GM12878 (cell line): ENCODE results near the gene ACAT2. TPM values are rescaled to one million over a fixed set of nuclear protein-coding genes. Genes with fewer than 3 reads are reported as not detected.

Source experiments
- ATAC-seq: fragments of 200-7000 bp; cut with Tn5 transposase; 3 replicates; pipeline ENCODE4 v1.9.1; 2020; ENCODE audit warnings: mild to moderate bottlenecking, moderate library complexity
- BruUV-seq: library from RNA; stranded (reverse); fragments of 400-500 nt; replicated peaks from 2 replicates; lab custom pipeline; 2021; lab: Mats Ljungman, UMichigan
- CTCF ChIA-PET: fragments of 300-600 bp; sonication (Branson Sonifier 250); formaldehyde crosslinking; extraction: SDS; loops from one replicate; lab custom pipeline; 2021; ENCODE audit warnings: inconsistent platforms; lab: Yijun Ruan, JAX
- POLR2A ChIA-PET: fragments of 350-600 bp; formaldehyde crosslinking; extraction: SDS; loops from one replicate; lab custom pipeline; 2021; ENCODE audit warnings: inconsistent platforms; lab: Charles Lee
- RAD21 ChIA-PET: fragments of 300-600 bp; sonication (Branson Sonifier 250); formaldehyde crosslinking; loops from one replicate; lab custom pipeline; 2023; ENCODE audit warnings: antibody characterized with exemption; ENCODE audit not compliant: unreplicated experiment; lab: Charles Lee
- SMC1A ChIA-PET: fragments of 300-600 bp; sonication (Branson Sonifier 250); formaldehyde crosslinking; loops from one replicate; lab custom pipeline; 2023; ENCODE audit not compliant: unreplicated experiment, uncharacterized antibody; lab: Charles Lee
- DNase-seq: peaks from one replicate; pipeline ENCODE4 v3.0.0-alpha.2; 2011; ENCODE audit warnings: low read depth, low spot score
- FAIRE-seq: peaks from 3 replicates; lab custom pipeline; 2011; peaks lifted over from hg19 to GRCh38; lab: Jason Lieb, UNC
- H2AFZ ChIP-seq: 2 replicates; pipeline ENCODE4 v1.6.0; 2011; ENCODE audit warnings: low read depth, low read length, control low read depth; ENCODE audit not compliant: control insufficient read depth
- H3K27ac ChIP-seq: 2 replicates; pipeline ENCODE4 v1.5.1; 2011; ENCODE audit warnings: control low read depth; ENCODE audit not compliant: control insufficient read depth, insufficient read depth
- H3K27me3 ChIP-seq, 2 experiments: replicated peaks in 1 of 2; 2 replicates each; pipeline versions ENCODE4 v1.6.0 to v1.6.1; 2011; ENCODE audit warnings: low read length in 1 of 2; ENCODE audit not compliant: control insufficient read depth in 2 of 2, insufficient read depth in 2 of 2
- H3K36me3 ChIP-seq, 2 experiments: 2 replicates each; pipeline ENCODE4 v1.5.1; 2011; ENCODE audit warnings: low read length in 1 of 2; ENCODE audit not compliant: control insufficient read depth in 2 of 2, insufficient read depth in 2 of 2
- H3K4me1 ChIP-seq: 2 replicates; pipeline ENCODE4 v1.6.1; 2011; ENCODE audit warnings: mild to moderate bottlenecking, low read length, moderate library complexity, mixed read lengths; ENCODE audit not compliant: control insufficient read depth, insufficient read depth
- H3K4me2 ChIP-seq: 2 replicates; pipeline ENCODE4 v1.6.0; 2011; ENCODE audit warnings: control low read depth; ENCODE audit not compliant: control insufficient read depth, insufficient read depth
- H3K4me3 ChIP-seq: fragments of 200-600 bp; sonication (generic); 2 replicates; pipeline ENCODE4 v1.5.1; 2016
- H3K79me2 ChIP-seq: 2 replicates; pipeline ENCODE4 v1.6.0; 2011; ENCODE audit warnings: low read length; ENCODE audit not compliant: control insufficient read depth, insufficient read depth
- H3K9ac ChIP-seq: 2 replicates; pipeline ENCODE4 v1.8.0; 2011; ENCODE audit warnings: low read length, control low read depth, mixed read lengths; ENCODE audit not compliant: control insufficient read depth, insufficient read depth
- H3K9me3 ChIP-seq: replicated peaks from 3 replicates; pipeline ENCODE4 v1.5.1; 2011; ENCODE audit warnings: mild to moderate bottlenecking, low read length; ENCODE audit not compliant: control insufficient read depth, insufficient read depth
- H4K20me1 ChIP-seq: 2 replicates; pipeline ENCODE4 v1.6.0; 2011; ENCODE audit not compliant: control insufficient read depth, insufficient read depth
- BACH1 ChIP-seq: fragments of 450-650 bp; IDR thresholded peaks from 2 replicates; pipeline ENCODE4 v1.6.1; 2017; ENCODE audit warnings: mild to moderate bottlenecking, borderline replicate concordance
- CHD2 ChIP-seq: IDR thresholded peaks from 2 replicates; pipeline ENCODE4 v1.6.1; 2011; ENCODE audit warnings: low read depth, low read length, improper control_type of control experiment, borderline replicate concordance
- E4F1 ChIP-seq: fragments of 450-650 bp; IDR thresholded peaks from 2 replicates; pipeline ENCODE4 v1.6.1; 2018; ENCODE audit warnings: borderline replicate concordance, mild to moderate bottlenecking; ENCODE audit not compliant: partially characterized antibody
- GABPA ChIP-seq: IDR thresholded peaks from 2 replicates; pipeline ENCODE4 v1.6.1; 2014; ENCODE audit warnings: antibody characterized with exemption, low read depth, mild to moderate bottlenecking, inconsistent platforms
- HDAC6 ChIP-seq: fragments of 200-600 bp; sonication (generic); IDR thresholded peaks from one replicate; pipeline ENCODE4 v1.8.0; 2017; ENCODE audit warnings: antibody characterized with exemption; ENCODE audit not compliant: unreplicated experiment
- LARP7 ChIP-seq: fragments of 450-650 bp; IDR thresholded peaks from 2 replicates; pipeline ENCODE4 v1.6.1; 2017; ENCODE audit warnings: mild to moderate bottlenecking
- MEF2B ChIP-seq: fragments of 450-650 bp; IDR thresholded peaks from 2 replicates; pipeline ENCODE4 v1.6.1; 2018; ENCODE audit warnings: mild to moderate bottlenecking, moderate library complexity; ENCODE audit not compliant: partially characterized antibody, poor library complexity, severe bottlenecking
- NFYA ChIP-seq: IDR thresholded peaks from 2 replicates; pipeline ENCODE4 v1.6.1; 2011; ENCODE audit warnings: low read depth, mild to moderate bottlenecking, low read length, improper control_type of control experiment, borderline replicate concordance
- NR2F1 ChIP-seq: fragments of 450-650 bp; conservative IDR thresholded peaks from 2 replicates; pipeline ENCODE4 v1.6.1; 2017; ENCODE audit warnings: mild to moderate bottlenecking
- SMARCA5 ChIP-seq: fragments of 450-650 bp; IDR thresholded peaks from 2 replicates; pipeline ENCODE4 v1.6.1; 2017; ENCODE audit warnings: mild to moderate bottlenecking
- SRF ChIP-seq, 2 experiments: IDR thresholded peaks; 2 replicates each; pipeline ENCODE4 v1.6.1; 2011; ENCODE audit warnings: low read depth in 2 of 2, low read length in 2 of 2, mild to moderate bottlenecking in 1 of 2, moderate library complexity in 1 of 2
- WRNIP1 ChIP-seq: IDR thresholded peaks from 2 replicates; pipeline ENCODE4 v1.6.1; 2011; ENCODE audit warnings: low read depth, low read length, improper control_type of control experiment, borderline replicate concordance
- ZBED1 ChIP-seq: IDR thresholded peaks from 2 replicates; pipeline ENCODE4 v1.6.1; 2016; ENCODE audit warnings: borderline replicate concordance
- ZNF592 ChIP-seq: fragments of 450-650 bp; IDR thresholded peaks from 2 replicates; pipeline ENCODE4 v1.6.1; 2017; ENCODE audit warnings: mild to moderate bottlenecking, moderate library complexity
- WGBS: methylation state at CpG from one replicate; pipeline ENCODE4 v1.1.6; 2016; ENCODE audit warnings: low lambda C conversion rate; ENCODE audit not compliant: insufficient replicate concordance, insufficient coverage; ENCODE audit errors: missing lambda C conversion rate; 5-methylcytosine and 5-hydroxymethylcytosine counted together
- in situ Hi-C: fragments of 300-500 bp; cut with MboI; formaldehyde crosslinking; loops from 9 replicates; pipeline ENCODE4 v1.14.3; 2018; ENCODE audit warnings: mixed read lengths
- intact Hi-C: fragments of 100-400 bp; cut with micrococcal nuclease; formaldehyde crosslinking; loops from one replicate; pipeline ENCODE4 v1.14.2; 2022; ENCODE audit not compliant: unreplicated experiment
- polyA plus RNA-seq, 11 experiments: library from polyadenylated mRNA; depleted of rRNA in 4 of 11; unstranded in 6 of 11; stranded (reverse) in 5 of 11; fragments of >200 nt; fragmentation: Nextera tagmentation in 4 of 11; fragmentation: Illumina TruSeq in 1 of 11; extraction: Ambion mirVana in 4 of 11; extraction: Trizol in 1 of 11; gene quantifications; 1 replicate in 1 of 11; 2 replicates in 10 of 11; pipeline versions ENCODE4 v1.2.1 to v1.2.3, GENCODE V29; 2011 to 2016; ENCODE audit warnings: inconsistent platforms in 2 of 11, missing spikeins in 2 of 11, low read depth in 1 of 11
- total RNA-seq, 4 experiments: library from RNA; depleted of rRNA in 3 of 4; stranded (reverse); fragments of >200 nt in 3 of 4; fragmentation: Illumina TruSeq in 1 of 4; extraction: Trizol in 1 of 4; gene quantifications; 2 replicates each; pipeline versions ENCODE4 v1.2.1 to v1.2.3, GENCODE V29; 2013 to 2021
- TF ChIP-seq, protein P1 (sequence below): fragments of 450-650 bp; IDR thresholded peaks from 2 replicates; pipeline ENCODE4 v1.6.1; 2016; ENCODE audit warnings: mild to moderate bottlenecking

The ACAT2 gene
- total and polyA plus RNA-seq, 10 of the 15 experiments (the other 5 are each of a cell fraction or from before 2014, with no cell fraction given): 87.9 to 257 (median 132) TPM

GRCh38 chr6:159762681-159763293 is 942 bp downstream of the ACAT2 start:
- DNase-seq: no peak
- in situ Hi-C loops: no loop called here
- TF ChIP-seq ZBED1 (no peak), MEF2B (no peak), BACH1 (0 out of 2 replicates have a peak, but pooled peaks have one; percentile 16), SMARCA5 (no peak), HDAC6 (no peak), GABPA (no peak), CHD2 (no peak), WRNIP1 (0 out of 2 replicates have a peak, but pooled peaks have one; percentile 17), SRF (IDR thresholded peaks at IDR 0.05; ENCODE audit: low read depth in 2 of 2, low read length in 2 of 2) (peak in 1 of 2 experiments; percentile 44; a peak in 3 of 4 replicates), E4F1 (no peak), LARP7 (0 out of 2 replicates have a peak, but pooled peaks have one; percentile 15), ZNF592 (no peak), NR2F1 (peak; percentile 90), NFYA (no peak)
- TF ChIP-seq, protein P1, sequence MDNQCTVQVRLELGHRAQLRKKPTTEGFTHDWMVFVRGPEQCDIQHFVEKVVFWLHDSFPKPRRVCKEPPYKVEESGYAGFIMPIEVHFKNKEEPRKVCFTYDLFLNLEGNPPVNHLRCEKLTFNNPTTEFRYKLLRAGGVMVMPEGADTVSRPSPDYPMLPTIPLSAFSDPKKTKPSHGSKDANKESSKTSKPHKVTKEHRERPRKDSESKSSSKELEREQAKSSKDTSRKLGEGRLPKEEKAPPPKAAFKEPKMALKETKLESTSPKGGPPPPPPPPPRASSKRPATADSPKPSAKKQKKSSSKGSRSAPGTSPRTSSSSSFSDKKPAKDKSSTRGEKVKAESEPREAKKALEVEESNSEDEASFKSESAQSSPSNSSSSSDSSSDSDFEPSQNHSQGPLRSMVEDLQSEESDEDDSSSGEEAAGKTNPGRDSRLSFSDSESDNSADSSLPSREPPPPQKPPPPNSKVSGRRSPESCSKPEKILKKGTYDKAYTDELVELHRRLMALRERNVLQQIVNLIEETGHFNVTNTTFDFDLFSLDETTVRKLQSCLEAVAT: no peak

More at GRCh38 chr6:159762681-159763293, 942 bp downstream of the ACAT2 start:
- intact Hi-C loops: loop anchor here (1.0 to 2.0 kb wide), 3 partner anchors 27 to 70 kb away; partner anchors contain the start of genes SOD2 and TCP1
- RAD21 ChIA-PET: interaction anchor here (0.7 to 1.7 kb wide), 4 partner anchors 27 to 187 kb away, joined by 3 to 5 read pairs (median 4); partner anchors contain the start of genes MRPL18, SOD2, TCP1 and WTAP
- no peaks in the 10 kb centered on the region for H3K9me3 ChIP-seq
- no TSS peak for BruUV-seq
- no peaks in the 10 kb centered on the region for H4K20me1 ChIP-seq
- ATAC-seq (peak; percentile 52), FAIRE-seq (peak; percentile 49)
- CTCF ChIA-PET: interaction anchor here (0.7 to 1.7 kb wide), 7 partner anchors 18 to 72 kb away, joined by 3 to 5 read pairs (median 4); partner anchors contain the start of genes TCP1 and WTAP
- peak overlapping the region; percentile 89 for H3K27ac ChIP-seq
- peak overlapping the region; percentile 94 for H2AFZ ChIP-seq
- peak overlapping the region; percentile 93 for H3K4me3 ChIP-seq
- H3K4me1 ChIP-seq: peaks cover 5% of the 10 kb centered on the region
- POLR2A ChIA-PET: interaction anchor here (0.7 to 4.8 kb wide), 6 partner anchors 12 to 37 kb away, joined by 3 to 50 read pairs (median 6); partner anchors contain the start of genes MRPL18, TCP1 and WTAP
- peak overlapping the region; percentile 88 for H3K4me2 ChIP-seq
- SMC1A ChIA-PET: interaction anchor here (0.8 to 3.6 kb wide), 6 partner anchors 20 to 179 kb away, joined by 3 to 18 read pairs (median 4); partner anchors contain the start of genes MRPL18 and TCP1
- WGBS: 3% methylated on average over 16 of the region's 16 CpGs
- H3K9ac ChIP-seq: peak overlapping the region; percentile 81
- peaks cover 26% of the 10 kb centered on the region for H3K79me2 ChIP-seq
- H3K27me3 ChIP-seq: no peaks in the 10 kb centered on the region
- H3K36me3 ChIP-seq: peaks cover 4 to 20% of the 10 kb centered on the region in 2 experiments
